Testis (tissue), 3 donors: Measurements from ENCODE around the gene EZR. TPM values are rescaled to one million over a fixed set of nuclear protein-coding genes. Genes with fewer than 3 reads are reported as not detected.
"Not testable (repeated sequence)": the region's sequence is repeated elsewhere in the genome, so short reads cannot be mapped to it uniquely, and the experiment has no call there.

Experiments
- DNase-seq: peaks from one replicate; pipeline ENCODE4 v3.0.0-alpha.2; 2019
- H3K27ac ChIP-seq, 2 donors: fragments of 200-600 bp; sonication (generic); one replicate each; pipeline ENCODE4 v1.5.1; 2019
- H3K27me3 ChIP-seq: fragments of 200-600 bp; sonication (generic); one replicate; pipeline ENCODE4 v1.5.1; 2019
- H3K36me3 ChIP-seq: fragments of 200-600 bp; sonication (generic); one replicate; pipeline ENCODE4 v1.5.1; 2017; ENCODE audit warnings: low read depth; ENCODE audit errors: missing control alignments
- H3K4me1 ChIP-seq: fragments of 200-600 bp; sonication (generic); one replicate; pipeline ENCODE4 v1.5.1; 2019
- H3K4me3 ChIP-seq, 2 donors: fragments of 200-600 bp; sonication (generic); one replicate each; pipeline ENCODE4 v1.5.1; 2017 to 2019
- H3K9me3 ChIP-seq: fragments of 200-600 bp; sonication (generic); one replicate; pipeline ENCODE4 v1.5.1; 2017
- CTCF ChIP-seq, 3 experiments: fragments of 450-650 bp in 2 of 3; fragments of 200-600 bp in 1 of 3; sonication (generic) in 1 of 3; IDR thresholded peaks; one replicate each; pipeline ENCODE4 v1.5.1; 2016 to 2019; ENCODE audit warnings: antibody characterized with exemption in 3 of 3, mild to moderate bottlenecking in 2 of 3, moderate library complexity in 1 of 3
- POLR2A ChIP-seq: fragments of 450-650 bp; IDR thresholded peaks from one replicate; pipeline ENCODE4 v1.6.1; 2017; ENCODE audit warnings: antibody characterized with exemption, mild to moderate bottlenecking, moderate library complexity
- WGBS, 2 donors: methylation state at CpG; one replicate each; pipeline ENCODE4 v1.1.5; 2018; 5-methylcytosine and 5-hydroxymethylcytosine counted together
- intact Hi-C: fragments of 100-400 bp; cut with DNase I; formaldehyde crosslinking; loops from one replicate; pipeline ENCODE4 v1.15.1; 2023; ENCODE audit warnings: low total_unique reads
- polyA plus RNA-seq: library from polyadenylated mRNA; stranded (reverse); fragments of 350-450 nt; fragmentation: Illumina TruSeq; extraction: RNeasy Lipid Tissue Mini Kit (QIAGEN cat#74804); gene quantifications from one replicate; pipeline ENCODE4 v1.2.3, GENCODE V29; 2014; ENCODE audit warnings: low read depth, low replicate concordance; ENCODE audit not compliant: insufficient read depth
- total RNA-seq, 2 donors: library from RNA; depleted of rRNA; stranded (reverse); fragments of >200 nt; gene quantifications; one replicate each; pipeline ENCODE4 v1.2.3, GENCODE V29; 2016

Gene EZR
- total and polyA plus RNA-seq, 3 donors from 2014 or later = 129 to 199 (median 164) TPM

- no peak overlapping the region for H3K27ac ChIP-seq
- intact Hi-C loops = no loop called here
- H3K36me3 ChIP-seq = no peaks in the 10 kb centered on the region
- H3K9me3 ChIP-seq = no peaks in the 10 kb centered on the region
- 57 to 68% methylated on average over 10 of the region's 10 CpGs for WGBS, 2 donors
- no peaks in the 10 kb centered on the region for H3K4me1 ChIP-seq
- H3K4me3 ChIP-seq = no peak overlapping the region
- no peak for DNase-seq
- TF ChIP-seq CTCF (IDR thresholded peaks at IDR 0.05) = no peak
- no peak for TF ChIP-seq POLR2A
- no peaks in the 10 kb centered on the region for H3K27me3 ChIP-seq
These were observed 24.8 kb upstream of the EZR start for GRCh38 chr6:158843751-158844683.

GRCh38 chr6:158841358-158841757 lies 22.2 kb upstream of the EZR start:
- no peaks in the 10 kb centered on the region for H3K9me3 ChIP-seq
- no peaks in the 10 kb centered on the region for H3K4me1 ChIP-seq
- WGBS, 2 donors = 80 to 82% methylated on average over 3 of the region's 3 CpGs
- no peak overlapping the region for H3K4me3 ChIP-seq
- DNase-seq = no peak
- intact Hi-C loops = no loop called here
- H3K27ac ChIP-seq = no peak overlapping the region
- no peak for TF ChIP-seq POLR2A
- no peak for TF ChIP-seq CTCF (IDR thresholded peaks at IDR 0.05)
- H3K27me3 ChIP-seq = no peaks in the 10 kb centered on the region
- H3K36me3 ChIP-seq = no peaks in the 10 kb centered on the region

- Histone ChIP-seq H3K27ac (no peak overlapping the region), H3K4me3 (no peak overlapping the region), H3K9me3 (no peaks in the 10 kb centered on the region), H3K27me3 (no peaks in the 10 kb centered on the region), H3K36me3 (no peaks in the 10 kb centered on the region), H3K4me1 (no peaks in the 10 kb centered on the region)
- TF ChIP-seq CTCF (IDR thresholded peaks at IDR 0.05) (no peak), POLR2A (no peak)
- intact Hi-C loops = no loop called here
- no peak for DNase-seq
- 93 to 100% methylated on average over 1 of the region's 1 CpG for WGBS, 2 donors
These were observed 21.3 kb upstream of the EZR start for GRCh38 chr6:158840465-158840864.

- no peaks in the 10 kb centered on the region for H3K9me3 ChIP-seq
- H3K36me3 ChIP-seq = no peaks in the 10 kb centered on the region
- WGBS, 2 donors = 91 to 94% methylated on average over 5 of the region's 5 CpGs
- DNase-seq = no peak
- H3K27me3 ChIP-seq = no peaks in the 10 kb centered on the region
- H3K4me3 ChIP-seq = no peak overlapping the region
- TF ChIP-seq CTCF (IDR thresholded peaks at IDR 0.05) = no peak
- no peak for TF ChIP-seq POLR2A
- peaks cover 3% of the 10 kb centered on the region for H3K4me1 ChIP-seq
- H3K27ac ChIP-seq = no peak overlapping the region
- intact Hi-C loops = no loop called here
These were observed 20.6 kb upstream of the EZR start for GRCh38 chr6:158839796-158840195.

GRCh38 chr6:158838790-158839189 lies 19.6 kb upstream of the EZR start:
- H3K4me3 ChIP-seq, H3K36me3 ChIP-seq, H3K27ac ChIP-seq, DNase-seq, H3K4me1 ChIP-seq, H3K27me3 ChIP-seq, intact Hi-C loops, H3K9me3 ChIP-seq: not testable (repeated sequence)
- WGBS, 2 donors = 88 to 90% methylated on average over 3 of the region's 3 CpGs
